ENCODE data around the gene GULP1. TPM values are rescaled to one million over a fixed set of nuclear protein-coding genes. Genes with fewer than 3 reads are reported as not detected.

The GULP1 gene
- total RNA-seq, 1 donor from 2014 or later: 17.7 TPM

DNA sequence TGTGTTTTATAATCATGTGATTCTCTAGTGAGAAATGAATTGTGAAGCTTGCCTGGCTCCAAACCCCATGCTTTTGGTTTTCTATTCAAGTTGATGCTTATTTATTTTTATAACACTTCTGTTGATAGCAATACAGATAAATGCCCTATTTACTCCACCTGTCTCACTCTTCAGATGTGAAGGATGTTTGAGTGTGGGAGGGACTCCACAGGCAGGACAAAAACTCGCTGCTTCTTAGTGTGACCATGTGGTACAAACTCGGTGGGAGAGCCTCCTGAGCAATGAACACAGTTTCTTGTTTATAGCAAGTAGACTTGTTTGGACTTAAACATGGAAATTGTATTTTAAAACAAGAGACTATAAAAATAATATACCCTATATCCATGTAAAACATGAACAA is 219.7 kb downstream of the GULP1 start:
- peak overlapping the region; percentile 70 for H3K27ac Mint-ChIP-seq (ENCODE audit: unreplicated experiment)

DNA sequence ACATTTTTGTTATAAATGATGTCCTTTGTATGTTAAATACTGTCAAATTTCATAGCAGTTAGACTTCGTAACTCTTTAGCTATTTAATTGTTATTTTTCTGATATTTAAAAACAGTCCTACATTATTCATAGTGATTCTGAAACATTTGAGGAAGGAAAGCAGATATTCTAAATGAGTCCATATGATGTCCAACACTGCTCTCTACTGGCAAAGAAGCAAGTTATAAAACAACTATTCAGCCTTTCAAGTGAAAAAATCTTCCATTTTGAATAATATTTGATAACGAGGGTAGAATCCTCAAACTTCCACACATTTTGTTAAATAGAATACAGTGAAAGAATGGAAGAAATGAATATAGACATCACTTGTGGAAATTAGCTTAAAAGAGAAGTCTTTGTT is 220.8 kb downstream of the GULP1 start:
- Mint-ChIP-seq H3K27ac (ENCODE audit: unreplicated experiment) (no peak overlapping the region), H3K36me3 (ENCODE audit: unreplicated experiment) (no peaks in the 10 kb centered on the region), H3K27me3 (ENCODE audit: unreplicated experiment) (no peaks in the 10 kb centered on the region), H3K9me3 (ENCODE audit: unreplicated experiment) (no peaks in the 10 kb centered on the region), H3K4me1 (ENCODE audit: low read depth, unreplicated experiment) (no peaks in the 10 kb centered on the region), H3K4me3 (ENCODE audit: unreplicated experiment) (no peak overlapping the region)
- DNase-seq: no peak
- TF ChIP-seq CTCF (IDR thresholded peaks at IDR 0.05; ENCODE audit: partially characterized antibody, unreplicated experiment): peak; percentile 19

More for the DNA sequence above, 219.7 kb downstream of the GULP1 start:
- Mint-ChIP-seq H3K4me1 (ENCODE audit: low read depth, unreplicated experiment) (peaks cover 3% of the 10 kb centered on the region), H3K9me3 (ENCODE audit: unreplicated experiment) (no peaks in the 10 kb centered on the region), H3K4me3 (ENCODE audit: unreplicated experiment) (no peak overlapping the region), H3K36me3 (ENCODE audit: unreplicated experiment) (no peaks in the 10 kb centered on the region), H3K27me3 (ENCODE audit: unreplicated experiment) (no peaks in the 10 kb centered on the region)
- DNase-seq: no peak
- TF ChIP-seq CTCF (IDR thresholded peaks at IDR 0.05; ENCODE audit: partially characterized antibody, unreplicated experiment): no peak

- Mint-ChIP-seq H3K36me3 (ENCODE audit: unreplicated experiment) (no peaks in the 10 kb centered on the region), H3K4me3 (ENCODE audit: unreplicated experiment) (no peak overlapping the region), H3K9me3 (ENCODE audit: unreplicated experiment) (no peaks in the 10 kb centered on the region), H3K4me1 (ENCODE audit: low read depth, unreplicated experiment) (no peaks in the 10 kb centered on the region), H3K27ac (ENCODE audit: unreplicated experiment) (no peak overlapping the region), H3K27me3 (ENCODE audit: unreplicated experiment) (no peaks in the 10 kb centered on the region)
- no peak for TF ChIP-seq CTCF (IDR thresholded peaks at IDR 0.05; ENCODE audit: partially characterized antibody, unreplicated experiment)
- no peak for DNase-seq
Observed at GRCh38 chr2:188515918-188516317, 224.2 kb downstream of the GULP1 start.

DNA sequence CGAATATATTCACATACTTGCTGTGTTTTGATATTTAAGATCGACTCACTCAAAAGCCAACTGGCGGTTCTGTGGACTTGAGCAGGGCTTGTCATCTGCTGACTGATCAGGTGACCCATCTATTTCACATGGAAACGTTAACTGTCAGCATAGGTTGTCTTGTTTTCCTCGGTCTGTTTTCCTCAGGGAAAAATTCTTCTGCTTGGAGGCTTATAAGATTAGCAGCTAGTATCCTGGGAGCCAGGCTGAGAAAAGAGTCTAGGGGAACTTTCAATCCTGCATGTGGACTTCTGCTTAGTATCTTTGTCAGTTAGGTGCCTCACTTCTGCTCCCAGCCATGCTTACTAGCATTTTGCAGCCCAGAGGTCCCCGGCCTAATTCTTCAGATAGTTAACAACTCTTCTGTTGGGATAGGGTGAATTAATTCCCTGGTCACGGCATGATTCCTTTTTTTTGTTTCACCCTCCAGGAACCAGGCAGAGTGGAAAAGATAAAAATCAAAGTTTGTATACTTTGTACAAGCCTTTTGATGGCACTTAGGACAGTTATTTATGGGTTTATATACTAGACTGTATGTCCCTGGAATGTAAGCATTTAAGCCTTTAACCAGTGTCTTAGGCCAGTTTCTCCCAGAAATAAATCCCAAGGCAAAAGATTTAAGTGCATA is 226.0 kb downstream of the GULP1 start:
- DNase-seq: no peak
- no peak for TF ChIP-seq CTCF (IDR thresholded peaks at IDR 0.05; ENCODE audit: partially characterized antibody, unreplicated experiment)
- H3K4me3 Mint-ChIP-seq (ENCODE audit: unreplicated experiment): no peak overlapping the region
- peak overlapping the region; percentile 30 for H3K27ac Mint-ChIP-seq (ENCODE audit: unreplicated experiment)
- no peaks in the 10 kb centered on the region for H3K4me1 Mint-ChIP-seq (ENCODE audit: low read depth, unreplicated experiment)
- no peaks in the 10 kb centered on the region for H3K9me3 Mint-ChIP-seq (ENCODE audit: unreplicated experiment)
- H3K36me3 Mint-ChIP-seq (ENCODE audit: unreplicated experiment): peaks cover 4% of the 10 kb centered on the region
- no peaks in the 10 kb centered on the region for H3K27me3 Mint-ChIP-seq (ENCODE audit: unreplicated experiment)

DNA sequence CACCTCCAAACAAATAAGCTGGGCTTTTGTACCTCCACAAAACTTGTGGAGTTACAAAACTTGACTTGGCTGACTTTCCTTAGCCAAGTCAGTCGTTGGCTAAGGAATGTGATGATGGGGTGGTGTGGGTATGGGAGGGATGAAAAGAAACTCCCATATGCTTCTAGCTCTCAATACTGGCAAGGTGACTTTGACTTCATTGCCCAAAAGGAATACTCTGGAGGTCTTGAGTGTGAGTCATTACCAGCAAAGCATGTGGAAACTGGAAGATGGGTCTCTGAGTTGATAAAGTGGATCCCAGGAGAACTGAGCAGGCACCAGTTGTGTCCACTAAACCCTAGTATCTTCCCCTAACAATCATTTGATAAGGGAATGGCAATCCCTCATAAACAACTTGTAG is 226.7 kb downstream of the GULP1 start:
- Mint-ChIP-seq H3K27me3 (ENCODE audit: unreplicated experiment) (no peaks in the 10 kb centered on the region), H3K9me3 (ENCODE audit: unreplicated experiment) (no peaks in the 10 kb centered on the region), H3K27ac (ENCODE audit: unreplicated experiment) (no peak overlapping the region), H3K36me3 (ENCODE audit: unreplicated experiment) (peaks cover 4% of the 10 kb centered on the region), H3K4me1 (ENCODE audit: low read depth, unreplicated experiment) (no peaks in the 10 kb centered on the region), H3K4me3 (ENCODE audit: unreplicated experiment) (no peak overlapping the region)
- no peak for TF ChIP-seq CTCF (IDR thresholded peaks at IDR 0.05; ENCODE audit: partially characterized antibody, unreplicated experiment)
- no peak for DNase-seq

All from glutamatergic neuron (in vitro differentiated cells).